ENCODE data around the gene YIPF1. TPM values are rescaled to one million over a fixed set of nuclear protein-coding genes. Genes with fewer than 3 reads are reported as not detected.

Gene YIPF1
- total RNA-seq, 2 donors from 2014 or later, result 16.1 to 21.1 TPM

- ATAC-seq (no peak), DNase-seq (no peak)
- TF ChIP-seq POLR2A (IDR thresholded peaks at IDR 0.05) (no peak), CTCF (IDR thresholded peaks at IDR 0.05) (no peak)
- Histone ChIP-seq H3K36me3 (replicated peaks in 1 of 2; ENCODE audit: insufficient read depth in 1 of 2, low read depth in 2 of 2) (peaks cover 9 to 17% of the 10 kb centered on the region in 2 donors), H3K4me1 (no peaks in the 10 kb centered on the region), H3K4me3 (no peak overlapping the region), H3K27me3 (no peaks in the 10 kb centered on the region), H3K27ac (no peak overlapping the region), H3K9me3 (no peaks in the 10 kb centered on the region)
- intact Hi-C loops (cut with DNase I), result loop anchor here (10.0 kb wide), 1 partner anchor 92 kb away; no protein-coding TSS in a partner anchor
- WGBS, 2 donors, result 77 to 80% methylated on average over 6 to 7 of the region's 7 CpGs
Observed at GRCh38 chr1:53862507-53862906, 27.1 kb downstream of the YIPF1 start.

- H3K36me3 ChIP-seq (replicated peaks in 1 of 2; ENCODE audit: insufficient read depth in 1 of 2, low read depth in 2 of 2), result peaks cover 12 to 13% of the 10 kb centered on the region in 2 donors
- H3K4me1 ChIP-seq, result no peaks in the 10 kb centered on the region
- TF ChIP-seq CTCF (IDR thresholded peaks at IDR 0.05) (peak; percentile 17 to 76 (median 68)), POLR2A (IDR thresholded peaks at IDR 0.05) (no peak)
- no peaks in the 10 kb centered on the region for H3K9me3 ChIP-seq
- no peak overlapping the region for H3K27ac ChIP-seq
- H3K4me3 ChIP-seq, result no peak overlapping the region
- intact Hi-C loops (cut with DNase I), result loop anchor here (10.0 kb wide), 1 partner anchor 94 kb away; no protein-coding TSS in a partner anchor
- DNase-seq (peak; percentile 30 to 54 (median 49)), ATAC-seq (peak; percentile 66)
- H3K27me3 ChIP-seq, result no peaks in the 10 kb centered on the region
Observed at GRCh38 chr1:53860967-53861411, 28.6 kb downstream of the YIPF1 start.

- peak in 2 of 4 donors; percentile 17 to 25 for DNase-seq
- intact Hi-C loops (cut with DNase I), result no loop called here
- no peak for TF ChIP-seq CTCF (IDR thresholded peaks at IDR 0.05)
- no peak for TF ChIP-seq POLR2A (IDR thresholded peaks at IDR 0.05)
Observed at GRCh38 chr1:53851571-53852285, 37.9 kb downstream of the YIPF1 start.

GRCh38 chr1:53850082-53850673 is 39.4 kb downstream of the YIPF1 start:
- no peaks in the 10 kb centered on the region for H3K27me3 ChIP-seq
- DNase-seq (no peak), ATAC-seq (no peak)
- intact Hi-C loops (cut with DNase I), result no loop called here
- H3K27ac ChIP-seq, result no peak overlapping the region
- 83 to 84% methylated on average over 7 of the region's 7 CpGs for WGBS, 2 donors
- no peak for TF ChIP-seq CTCF (IDR thresholded peaks at IDR 0.05)
- no peak for TF ChIP-seq POLR2A (IDR thresholded peaks at IDR 0.05)
- peaks cover 0 to 17% of the 10 kb centered on the region in 2 donors for H3K36me3 ChIP-seq (replicated peaks in 1 of 2; ENCODE audit: insufficient read depth in 1 of 2, low read depth in 2 of 2)
- H3K4me3 ChIP-seq, result no peak overlapping the region
- H3K9me3 ChIP-seq, result no peaks in the 10 kb centered on the region
- no peaks in the 10 kb centered on the region for H3K4me1 ChIP-seq

More at GRCh38 chr1:53851571-53852285, 37.9 kb downstream of the YIPF1 start:
- H3K27me3 ChIP-seq, result no peaks in the 10 kb centered on the region
- no peak overlapping the region for H3K27ac ChIP-seq
- H3K4me1 ChIP-seq, result no peaks in the 10 kb centered on the region
- no peak overlapping the region for H3K4me3 ChIP-seq
- no peaks in the 10 kb centered on the region for H3K9me3 ChIP-seq
- 87 to 90% methylated on average over 9 of the region's 9 CpGs for WGBS, 2 donors
- peaks cover 0 to 24% of the 10 kb centered on the region in 2 donors for H3K36me3 ChIP-seq (replicated peaks in 1 of 2; ENCODE audit: insufficient read depth in 1 of 2, low read depth in 2 of 2)
- ATAC-seq, result no peak
